GM21515 (cell line): ENCODE measurements around the gene AP3D1.
A peak's percentile ranks its signal among the peaks of the same experiment; 100 is the strongest.

Source experiments
- ATAC-seq: cut with Tn5 transposase; IDR thresholded peaks from one replicate; pipeline ENCODE4 v1.9.1; 2021; ENCODE audit not compliant: unreplicated experiment

Gene AP3D1

GRCh38 chr19:2070436-2070827, 80.9 kb downstream of the AP3D1 start:
- ATAC-seq = no peak

- ATAC-seq = no peak
Measured at GRCh38 chr19:2064788-2065524, 86.4 kb downstream of the AP3D1 start.

- no peak for ATAC-seq
Measured at GRCh38 chr19:2064395-2064787, 87.0 kb downstream of the AP3D1 start.

GRCh38 chr19:2063824-2064223, 87.5 kb downstream of the AP3D1 start:
- no peak for ATAC-seq

- no peak for ATAC-seq
Measured at GRCh38 chr19:2062770-2063169, 88.6 kb downstream of the AP3D1 start.

- no peak for ATAC-seq
Measured at GRCh38 chr19:2062389-2062729, 89.0 kb downstream of the AP3D1 start.

- ATAC-seq = peak; percentile 61
Measured at GRCh38 chr19:2061495-2062388, 89.6 kb downstream of the AP3D1 start.

GRCh38 chr19:2060884-2061494, 90.4 kb downstream of the AP3D1 start:
- peak; percentile 25 for ATAC-seq

GRCh38 chr19:2059422-2060201, 91.8 kb downstream of the AP3D1 start:
- no peak for ATAC-seq

- ATAC-seq = no peak
Measured at GRCh38 chr19:2058570-2059421, 92.6 kb downstream of the AP3D1 start.

GRCh38 chr19:2057484-2058469, 93.6 kb downstream of the AP3D1 start:
- ATAC-seq = no peak

GRCh38 chr19:2056837-2057192, 94.6 kb downstream of the AP3D1 start:
- no peak for ATAC-seq

- ATAC-seq = no peak
Measured at GRCh38 chr19:2055931-2056836, 95.2 kb downstream of the AP3D1 start.

- ATAC-seq = no peak
Measured at GRCh38 chr19:2054763-2055162, 96.6 kb downstream of the AP3D1 start.

- ATAC-seq = no peak
Measured at GRCh38 chr19:2053601-2054389, 97.6 kb downstream of the AP3D1 start.

GRCh38 chr19:2051773-2052704, 99.3 kb downstream of the AP3D1 start:
- no peak for ATAC-seq
